ENCODE results near the gene FBXO10. TPM values are rescaled to one million over a fixed set of nuclear protein-coding genes. Genes with fewer than 3 reads are reported as not detected.

The FBXO10 gene
- total RNA-seq, 2 experiments from 2014 or later: 5.8 to 6.7 TPM

- Mint-ChIP-seq H3K27me3 (no peaks in the 10 kb centered on the region), H3K4me1 (no peaks in the 10 kb centered on the region), H3K36me3 (ENCODE audit: low read depth) (no peaks in the 10 kb centered on the region), H3K4me3 (no peak overlapping the region), H3K9me3 (no peaks in the 10 kb centered on the region), H3K27ac (no peak overlapping the region)
- CTCF ChIA-PET: interaction anchor here (0.6 to 1.3 kb wide), 2 partner anchors 10 to 23 kb away, joined by 3 read pairs; no protein-coding TSS in a partner anchor
- POLR2A ChIA-PET: no interaction called here
- no peak for DNase-seq
Measured at GRCh38 chr9:37555786-37556185, 20.4 kb downstream of the FBXO10 start.

DNA sequence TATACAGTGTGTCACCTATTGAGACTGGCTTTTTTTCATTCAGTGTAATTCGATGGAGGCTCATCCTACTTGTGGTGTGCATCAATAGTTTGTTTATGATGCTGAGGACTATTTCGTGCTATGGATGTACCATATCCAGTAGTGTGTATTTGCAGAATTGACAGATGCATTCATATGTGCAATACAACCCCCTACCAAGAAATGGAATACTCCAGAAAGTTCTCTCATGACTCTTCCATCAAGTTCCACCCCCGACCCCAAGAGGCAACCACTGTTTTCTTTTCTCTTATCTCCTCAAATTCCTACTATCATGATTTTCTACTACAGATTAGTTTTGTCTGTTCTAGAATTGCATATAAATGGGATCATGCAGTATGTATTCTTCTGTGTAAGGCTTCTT is 21.9 kb downstream of the FBXO10 start:
- ChIA-PET POLR2A (no interaction called here), CTCF (no interaction called here)
- Mint-ChIP-seq H3K36me3 (ENCODE audit: low read depth) (no peaks in the 10 kb centered on the region), H3K27me3 (no peaks in the 10 kb centered on the region), H3K27ac (no peak overlapping the region), H3K9me3 (no peaks in the 10 kb centered on the region), H3K4me1 (peaks cover 7% of the 10 kb centered on the region), H3K4me3 (no peak overlapping the region)
- no peak for DNase-seq

- Mint-ChIP-seq H3K4me1 (peaks cover 11% of the 10 kb centered on the region), H3K27me3 (no peaks in the 10 kb centered on the region), H3K27ac (no peak overlapping the region), H3K36me3 (ENCODE audit: low read depth) (no peaks in the 10 kb centered on the region), H3K4me3 (no peak overlapping the region), H3K9me3 (no peaks in the 10 kb centered on the region)
- DNase-seq: no peak
- CTCF ChIA-PET: no interaction called here
- POLR2A ChIA-PET: no interaction called here
Measured at GRCh38 chr9:37551888-37552287, 24.3 kb downstream of the FBXO10 start.

- DNase-seq: no peak
- no peak overlapping the region for H3K4me3 Mint-ChIP-seq
- no peaks in the 10 kb centered on the region for H3K27me3 Mint-ChIP-seq
- no peaks in the 10 kb centered on the region for H3K9me3 Mint-ChIP-seq
- H3K27ac Mint-ChIP-seq: no peak overlapping the region
- H3K36me3 Mint-ChIP-seq (ENCODE audit: low read depth): no peaks in the 10 kb centered on the region
- H3K4me1 Mint-ChIP-seq: peaks cover 11% of the 10 kb centered on the region
- CTCF ChIA-PET: no interaction called here
- POLR2A ChIA-PET: no interaction called here
Measured at GRCh38 chr9:37551468-37551867, 24.7 kb downstream of the FBXO10 start.

GRCh38 chr9:37550781-37551180 is 25.4 kb downstream of the FBXO10 start:
- H3K27me3 Mint-ChIP-seq: no peaks in the 10 kb centered on the region
- no peak overlapping the region for H3K27ac Mint-ChIP-seq
- ChIA-PET POLR2A (no interaction called here), CTCF (no interaction called here)
- peaks cover 11% of the 10 kb centered on the region for H3K4me1 Mint-ChIP-seq
- H3K9me3 Mint-ChIP-seq: no peaks in the 10 kb centered on the region
- no peaks in the 10 kb centered on the region for H3K36me3 Mint-ChIP-seq (ENCODE audit: low read depth)
- no peak overlapping the region for H3K4me3 Mint-ChIP-seq
- DNase-seq: no peak

- CTCF ChIA-PET: interaction anchor here (0.7 kb wide), 1 partner anchor 68 kb away, joined by 3 read pairs; no protein-coding TSS in a partner anchor
Measured at GRCh38 chr9:37549527-37549926, 26.7 kb downstream of the FBXO10 start.

GRCh38 chr9:37547328-37547878 is 28.8 kb downstream of the FBXO10 start:
- CTCF ChIA-PET: no interaction called here
- Mint-ChIP-seq H3K4me1 (peaks cover 11% of the 10 kb centered on the region), H3K27me3 (no peaks in the 10 kb centered on the region), H3K4me3 (no peak overlapping the region), H3K36me3 (ENCODE audit: low read depth) (no peaks in the 10 kb centered on the region), H3K27ac (no peak overlapping the region), H3K9me3 (no peaks in the 10 kb centered on the region)
- no peak for DNase-seq
- POLR2A ChIA-PET: no interaction called here

More at GRCh38 chr9:37549527-37549926, 26.7 kb downstream of the FBXO10 start:
- no peak for DNase-seq
- no peaks in the 10 kb centered on the region for H3K9me3 Mint-ChIP-seq
- H3K36me3 Mint-ChIP-seq (ENCODE audit: low read depth): no peaks in the 10 kb centered on the region
- no peaks in the 10 kb centered on the region for H3K27me3 Mint-ChIP-seq
- no peak overlapping the region for H3K4me3 Mint-ChIP-seq
- POLR2A ChIA-PET: interaction anchor here (1.0 to 1.1 kb wide), 2 partner anchors 9 to 50 kb away, joined by 3 to 4 read pairs; no protein-coding TSS in a partner anchor
- H3K4me1 Mint-ChIP-seq: peaks cover 11% of the 10 kb centered on the region
- no peak overlapping the region for H3K27ac Mint-ChIP-seq

- H3K9me3 Mint-ChIP-seq: no peaks in the 10 kb centered on the region
- H3K4me3 Mint-ChIP-seq: no peak overlapping the region
- DNase-seq: no peak
- CTCF ChIA-PET: no interaction called here
- no peak overlapping the region for H3K27ac Mint-ChIP-seq
- no peaks in the 10 kb centered on the region for H3K4me1 Mint-ChIP-seq
- no peaks in the 10 kb centered on the region for H3K27me3 Mint-ChIP-seq
- POLR2A ChIA-PET: no interaction called here
- H3K36me3 Mint-ChIP-seq (ENCODE audit: low read depth): peaks cover 9% of the 10 kb centered on the region
Measured at GRCh38 chr9:37543468-37543867, 32.7 kb downstream of the FBXO10 start.

DNA sequence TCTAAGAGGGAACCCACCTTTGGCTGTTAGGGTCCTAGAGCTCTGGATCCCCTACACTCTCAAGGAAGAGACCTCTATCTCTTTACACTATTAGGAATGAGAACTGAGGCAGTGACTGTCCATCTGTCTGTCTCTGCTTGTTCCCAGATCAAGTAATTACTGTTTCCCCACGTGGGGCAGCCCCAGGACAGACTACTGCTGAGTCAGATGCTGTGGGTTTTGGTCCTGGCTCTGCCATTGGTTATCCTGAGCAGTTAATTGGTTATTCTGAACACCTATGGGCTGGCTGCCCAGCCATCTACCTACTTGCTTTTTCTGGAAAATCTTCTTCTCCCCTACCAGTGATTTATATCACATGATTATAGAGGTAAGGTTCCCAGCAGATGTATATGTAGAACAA is 33.3 kb downstream of the FBXO10 start:
- Mint-ChIP-seq H3K27ac (no peak overlapping the region), H3K27me3 (no peaks in the 10 kb centered on the region), H3K4me1 (no peaks in the 10 kb centered on the region), H3K4me3 (no peak overlapping the region), H3K9me3 (no peaks in the 10 kb centered on the region), H3K36me3 (ENCODE audit: low read depth) (peaks cover 9% of the 10 kb centered on the region)
- ChIA-PET POLR2A (no interaction called here), CTCF (no interaction called here)
- DNase-seq: no peak

DNA sequence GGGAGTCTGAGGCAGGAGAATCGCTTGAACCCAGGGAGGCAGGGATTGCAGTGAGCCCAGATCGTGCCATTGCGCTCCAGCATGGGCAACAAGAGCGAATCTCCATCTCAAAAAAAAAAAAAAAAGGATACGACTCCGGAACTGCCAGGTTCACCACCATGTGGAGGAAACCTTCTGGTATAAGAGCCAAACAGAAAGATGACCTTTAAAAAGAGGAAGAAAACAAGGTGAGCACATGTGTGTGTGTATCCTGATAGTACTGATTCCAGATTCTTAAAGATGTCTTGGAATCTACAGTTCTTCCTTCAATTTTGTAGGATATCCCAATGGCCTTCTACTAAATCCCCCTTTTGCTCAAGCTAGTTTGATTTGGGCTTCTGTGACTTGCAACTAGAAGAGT is 33.7 kb downstream of the FBXO10 start:
- DNase-seq: no peak
- no peaks in the 10 kb centered on the region for H3K9me3 Mint-ChIP-seq
- POLR2A ChIA-PET: no interaction called here
- CTCF ChIA-PET: no interaction called here
- peaks cover 9% of the 10 kb centered on the region for H3K36me3 Mint-ChIP-seq (ENCODE audit: low read depth)
- no peak overlapping the region for H3K4me3 Mint-ChIP-seq
- no peaks in the 10 kb centered on the region for H3K27me3 Mint-ChIP-seq
- H3K4me1 Mint-ChIP-seq: no peaks in the 10 kb centered on the region
- H3K27ac Mint-ChIP-seq: no peak overlapping the region

- ChIA-PET CTCF (no interaction called here), POLR2A (no interaction called here)
- H3K9me3 Mint-ChIP-seq: no peaks in the 10 kb centered on the region
- peaks cover 9% of the 10 kb centered on the region for H3K36me3 Mint-ChIP-seq (ENCODE audit: low read depth)
- H3K27me3 Mint-ChIP-seq: no peaks in the 10 kb centered on the region
- H3K27ac Mint-ChIP-seq: no peak overlapping the region
- no peak overlapping the region for H3K4me3 Mint-ChIP-seq
- no peaks in the 10 kb centered on the region for H3K4me1 Mint-ChIP-seq
- no peak for DNase-seq
Measured at GRCh38 chr9:37541465-37541864, 34.7 kb downstream of the FBXO10 start.

GRCh38 chr9:37540634-37541033 is 35.5 kb downstream of the FBXO10 start:
- Mint-ChIP-seq H3K4me3 (no peak overlapping the region), H3K27me3 (no peaks in the 10 kb centered on the region), H3K9me3 (no peaks in the 10 kb centered on the region), H3K36me3 (ENCODE audit: low read depth) (peaks cover 9% of the 10 kb centered on the region), H3K4me1 (no peaks in the 10 kb centered on the region), H3K27ac (no peak overlapping the region)
- ChIA-PET POLR2A (interaction anchor here (1.3 kb wide), 1 partner anchor 8 kb away, joined by 4 read pairs; no protein-coding TSS in a partner anchor), CTCF (no interaction called here)
- DNase-seq: no peak

GRCh38 chr9:37539634-37540033 is 36.5 kb downstream of the FBXO10 start:
- CTCF ChIA-PET: no interaction called here
- no peaks in the 10 kb centered on the region for H3K4me1 Mint-ChIP-seq
- POLR2A ChIA-PET: no interaction called here
- H3K36me3 Mint-ChIP-seq (ENCODE audit: low read depth): peaks cover 9% of the 10 kb centered on the region
- H3K4me3 Mint-ChIP-seq: no peak overlapping the region
- no peaks in the 10 kb centered on the region for H3K9me3 Mint-ChIP-seq
- no peak overlapping the region for H3K27ac Mint-ChIP-seq
- H3K27me3 Mint-ChIP-seq: no peaks in the 10 kb centered on the region
- no peak for DNase-seq

DNA sequence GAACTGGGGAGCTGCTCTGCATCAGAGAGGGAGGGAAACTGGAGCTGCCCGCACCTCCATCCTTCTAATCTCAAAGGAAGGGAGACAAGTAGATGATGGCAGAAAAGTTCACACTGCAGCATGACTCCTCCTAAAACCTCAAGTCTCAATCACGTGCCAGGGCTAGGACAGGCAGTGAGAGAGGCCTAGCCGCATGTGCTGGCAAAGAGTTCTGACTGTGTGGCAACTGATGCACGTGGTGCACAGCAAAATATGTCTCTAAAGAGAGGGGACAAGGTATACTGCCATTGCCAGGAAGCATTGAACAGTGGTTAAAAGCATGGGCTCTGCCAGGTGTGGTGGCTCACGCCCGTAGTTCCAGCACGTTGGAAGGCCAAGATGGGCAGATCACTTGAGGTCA is 38.1 kb downstream of the FBXO10 start:
- CTCF ChIA-PET: no interaction called here
- H3K9me3 Mint-ChIP-seq: no peaks in the 10 kb centered on the region
- DNase-seq: no peak
- H3K36me3 Mint-ChIP-seq (ENCODE audit: low read depth): peaks cover 9% of the 10 kb centered on the region
- no peaks in the 10 kb centered on the region for H3K4me1 Mint-ChIP-seq
- POLR2A ChIA-PET: no interaction called here
- H3K4me3 Mint-ChIP-seq: no peak overlapping the region
- no peak overlapping the region for H3K27ac Mint-ChIP-seq
- no peaks in the 10 kb centered on the region for H3K27me3 Mint-ChIP-seq

All from activated CD4-positive, alpha-beta memory T cell treated with anti-CD3 and anti-CD28 coated beads, Interleukin-2, amount 10 ng/mL, durations not matched to agents 7 days and 5 days (primary cell).